ENCODE measurements around the gene RWDD3.

Gene RWDD3

DNA sequence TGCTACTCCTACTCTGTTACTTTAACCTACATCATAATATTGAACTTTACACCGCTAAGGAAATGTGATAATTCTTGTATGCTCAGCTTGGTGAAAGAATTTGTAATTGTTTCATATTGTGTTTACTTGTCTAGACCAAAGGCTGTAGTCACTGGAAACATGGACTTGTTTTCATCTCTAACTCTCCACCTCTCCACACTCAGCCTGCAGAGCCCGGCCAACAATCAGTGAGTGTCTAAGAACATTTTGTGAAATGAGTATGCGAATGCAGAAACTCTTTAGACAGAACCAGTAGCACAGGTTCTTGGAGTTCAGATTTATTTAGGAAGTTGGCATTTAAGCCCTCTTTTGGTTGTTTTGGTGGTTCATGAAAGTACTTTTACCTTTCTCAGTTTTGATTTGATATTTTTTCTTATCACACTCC, 3.2 kb upstream of the RWDD3 start:
- DNase-seq = no peak

DNA sequence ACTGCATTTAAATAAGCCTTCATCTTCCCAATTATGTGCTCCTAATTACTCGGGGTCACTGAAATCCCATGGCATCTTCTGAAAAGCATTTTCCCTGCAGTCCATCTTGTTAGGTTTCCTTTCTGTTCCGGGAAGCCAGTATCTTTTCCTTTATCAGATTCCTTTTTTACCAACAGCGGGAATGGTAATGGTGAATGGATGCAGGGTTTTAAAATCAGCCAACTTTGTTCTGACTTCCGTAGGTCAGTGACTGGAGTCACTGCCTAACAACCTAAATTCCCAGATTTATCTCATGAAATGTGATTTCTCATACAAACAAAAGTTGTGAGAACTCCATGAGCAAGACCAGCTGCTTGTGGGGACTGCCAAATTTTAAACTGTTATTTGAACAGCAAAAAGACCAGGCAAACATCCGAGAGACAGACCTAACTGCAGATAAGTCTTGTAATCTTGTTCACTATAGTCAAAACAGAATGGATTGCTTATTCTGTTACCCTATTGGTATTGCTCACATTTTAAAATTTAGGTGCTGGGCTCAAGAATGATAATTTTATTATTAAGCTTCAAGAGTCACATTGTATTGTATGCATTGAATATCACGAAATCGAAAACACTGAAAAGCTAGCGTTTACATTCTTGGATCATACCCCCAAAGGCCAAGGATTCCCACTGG, 1.2 kb upstream of the RWDD3 start:
- no peak for DNase-seq

DNA sequence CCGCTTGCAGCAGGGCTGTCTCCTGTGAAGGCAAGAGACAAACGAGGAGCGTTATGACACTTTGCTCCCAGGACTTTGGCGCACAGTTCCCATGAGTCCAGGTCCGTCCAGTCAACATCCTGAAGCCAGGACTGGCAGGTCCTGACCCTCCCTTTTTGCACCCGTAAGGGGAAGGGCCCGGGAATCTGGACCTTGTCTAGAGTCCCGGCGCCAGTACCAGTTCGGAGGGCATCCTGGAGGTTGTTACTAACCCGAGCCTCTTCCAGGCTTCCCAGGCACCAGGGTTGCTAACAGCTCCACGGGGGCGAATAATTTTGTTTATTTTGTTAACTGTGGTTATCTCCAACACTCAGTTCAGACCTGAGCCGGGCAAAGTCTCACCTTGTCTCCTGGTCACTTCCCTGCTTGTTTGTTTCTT, 682 bp upstream of the RWDD3 start:
- no peak for DNase-seq

DNA sequence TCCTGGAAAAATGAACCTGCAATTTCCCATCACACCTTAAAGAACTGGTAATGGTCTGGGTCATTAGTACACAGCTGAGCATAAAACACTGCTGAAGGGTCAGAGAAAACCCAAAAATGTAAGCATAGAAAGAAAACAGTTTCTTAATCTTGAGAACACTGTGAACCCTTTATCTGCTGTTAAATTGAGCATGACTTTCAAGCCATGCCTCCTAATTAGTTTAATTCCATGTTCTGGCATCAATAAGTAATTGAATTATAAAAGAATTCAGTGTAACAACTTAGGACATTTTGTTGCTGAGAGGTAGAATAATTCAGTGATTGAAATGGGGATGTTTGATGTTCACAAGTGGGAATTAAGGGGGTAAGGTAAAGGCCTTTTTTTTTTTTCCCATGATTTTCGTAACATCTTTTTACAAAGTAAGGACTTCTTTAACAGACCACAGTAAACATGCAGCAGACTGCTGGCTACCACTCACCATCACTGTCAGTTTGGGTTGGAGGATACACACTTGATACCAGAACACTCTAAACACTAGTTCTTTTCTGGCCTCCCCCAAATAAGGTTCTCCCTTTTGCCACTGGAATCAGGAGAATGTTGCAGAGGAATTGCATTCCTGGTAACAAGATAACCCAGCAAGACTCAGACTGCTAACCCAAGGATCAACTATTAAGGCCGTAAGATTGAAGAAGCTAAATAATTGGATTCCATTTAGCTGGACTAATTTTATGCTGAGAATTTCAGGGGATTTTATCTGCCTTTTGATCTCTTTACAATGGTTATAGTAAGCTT, 3.0 kb downstream of the RWDD3 start:
- DNase-seq = no peak

DNA sequence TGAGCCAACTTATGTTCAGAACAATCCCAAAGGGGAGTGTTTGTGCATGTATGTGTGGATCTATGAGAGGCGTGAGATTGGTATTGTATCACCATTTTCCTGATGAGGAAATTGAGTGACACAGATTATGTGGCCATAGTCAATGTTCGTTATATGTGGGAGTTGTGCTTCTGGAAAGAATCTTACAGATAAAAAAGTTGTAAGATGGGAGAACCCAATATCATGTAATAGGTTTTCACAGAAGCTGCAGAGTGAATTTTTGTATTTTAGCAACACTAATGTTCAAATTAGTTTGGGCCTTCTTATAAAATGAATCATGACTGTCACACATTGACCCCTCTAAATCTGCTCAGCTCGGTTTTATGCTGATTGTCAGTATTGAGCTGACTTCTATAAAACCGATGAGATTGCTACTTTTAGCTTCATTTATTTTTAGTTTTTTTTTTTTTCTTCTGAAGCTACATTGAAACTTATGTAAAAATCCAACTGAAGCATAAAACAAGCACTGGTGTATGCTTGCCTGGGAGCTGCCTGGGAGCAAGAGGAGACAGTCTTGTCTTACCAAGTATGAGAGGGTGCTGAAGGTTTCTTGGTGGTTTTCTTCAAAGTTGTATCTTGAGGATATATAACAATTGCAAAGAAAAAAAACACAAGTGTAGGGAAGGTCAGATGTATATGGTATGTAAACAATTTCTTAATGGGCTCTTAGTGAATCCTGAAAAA, 4.1 kb downstream of the RWDD3 start:
- DNase-seq = no peak

DNA sequence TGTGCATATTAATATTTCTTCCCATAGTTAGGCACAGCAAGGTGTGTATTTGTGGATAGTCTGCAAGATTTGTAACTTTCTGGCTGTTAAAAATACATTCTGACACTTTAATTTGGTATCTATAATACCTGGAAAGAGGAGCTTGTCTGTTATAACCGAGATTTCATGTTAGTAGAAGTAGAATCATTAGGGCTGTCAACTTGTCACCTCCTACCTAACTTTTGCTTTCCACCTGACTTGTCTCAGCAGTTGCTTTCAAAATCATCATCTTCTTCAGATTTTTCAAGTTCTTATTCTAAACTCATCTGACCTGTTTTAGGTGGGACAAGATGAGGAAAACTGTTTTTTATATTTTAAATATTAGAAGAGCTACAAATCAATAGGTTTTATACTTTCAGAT, 11.0 kb downstream of the RWDD3 start:
- DNase-seq = no peak

DNA sequence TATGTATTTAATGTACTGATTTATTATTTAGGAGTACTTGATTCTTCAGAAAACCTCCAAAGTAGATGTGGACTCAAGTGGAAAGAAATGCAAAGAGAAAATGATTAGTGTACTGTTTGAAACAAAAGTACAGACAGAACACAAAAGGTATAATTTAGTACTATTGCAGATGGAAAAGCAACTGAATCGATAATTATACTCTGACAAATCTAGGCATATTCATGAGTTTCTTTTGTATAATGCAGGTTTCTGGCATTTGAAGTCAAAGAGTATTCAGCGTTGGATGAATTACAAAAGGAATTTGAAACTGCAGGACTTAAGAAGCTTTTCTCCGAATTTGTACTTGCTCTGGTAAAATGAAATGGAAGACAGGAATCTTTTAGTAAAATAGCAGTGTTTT, 12.5 kb downstream of the RWDD3 start:
- no peak for DNase-seq

DNA sequence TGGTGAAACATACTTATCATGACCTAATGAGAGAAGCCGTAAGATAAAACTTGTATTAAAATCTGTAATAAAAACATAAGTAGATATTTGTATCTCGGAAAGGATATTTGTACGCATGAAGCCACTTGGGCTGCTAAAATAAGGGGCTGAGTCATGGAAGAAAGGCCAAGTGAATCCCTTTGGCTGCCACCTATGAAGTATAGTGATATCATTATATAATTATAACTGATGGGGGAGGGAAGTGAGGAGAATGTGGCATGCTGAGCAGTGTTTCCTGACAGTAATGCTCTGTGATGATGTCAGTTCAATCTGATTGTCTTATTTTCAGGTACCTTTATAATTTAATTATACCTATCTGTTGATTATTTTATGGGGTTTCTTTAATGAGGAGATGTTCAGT, 13.6 kb downstream of the RWDD3 start:
- no peak for DNase-seq

DNA sequence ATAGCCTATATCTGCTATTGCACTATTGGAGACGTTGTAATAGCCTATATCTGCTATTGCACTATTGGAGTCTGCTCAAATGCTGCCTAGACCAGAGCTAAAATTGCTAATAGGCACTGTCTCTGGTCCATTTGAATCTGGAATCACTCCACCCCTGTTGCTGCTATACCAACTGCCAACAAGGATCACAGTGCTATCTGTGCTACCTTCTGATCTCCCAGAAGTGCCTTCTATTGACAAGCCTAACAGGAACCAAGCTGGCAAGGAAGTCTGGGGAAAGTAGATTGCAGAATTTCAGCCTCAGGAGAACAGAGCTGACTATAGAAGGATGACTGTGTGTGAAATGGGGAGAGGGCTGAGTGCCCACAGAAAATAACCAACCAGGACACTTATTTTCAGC, 15.9 kb downstream of the RWDD3 start:
- DNase-seq = no peak

DNA sequence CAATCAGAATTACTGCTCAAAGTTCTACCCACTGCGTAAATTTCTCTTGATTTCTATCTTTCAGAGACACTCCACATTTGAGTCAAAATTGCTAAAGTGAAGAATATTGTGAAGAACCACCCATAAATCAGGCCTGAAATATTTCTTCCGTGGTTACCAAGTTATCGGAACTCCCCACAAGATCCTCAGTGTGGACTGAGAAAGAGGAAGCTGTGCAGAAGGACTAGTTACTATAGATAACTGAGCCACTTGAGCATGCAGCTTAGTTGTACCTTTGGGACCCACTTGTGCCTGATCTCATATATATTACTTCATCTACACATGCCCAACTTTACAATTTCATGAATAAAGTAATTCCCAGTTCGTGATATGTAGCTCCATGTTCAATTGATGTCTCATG, 18.4 kb downstream of the RWDD3 start:
- DNase-seq = no peak

DNA sequence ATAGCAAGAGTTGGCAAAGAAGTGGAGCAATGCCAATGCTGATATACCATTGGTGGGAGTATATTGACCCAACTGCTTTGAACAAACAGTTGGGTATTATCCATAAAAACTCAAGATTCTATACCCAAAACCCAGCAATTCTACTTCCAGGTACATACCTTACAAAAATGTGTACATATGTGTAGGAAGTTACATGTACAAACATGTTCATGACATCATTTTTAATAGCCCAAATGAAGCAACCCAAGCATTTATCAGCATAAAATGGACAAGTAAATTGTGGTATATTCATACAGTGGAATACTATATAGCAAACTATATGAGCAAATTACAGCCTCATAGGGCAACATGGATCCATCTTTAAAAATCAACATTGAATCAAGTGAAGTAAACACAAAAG, 20.9 kb downstream of the RWDD3 start:
- no peak for DNase-seq

DNA sequence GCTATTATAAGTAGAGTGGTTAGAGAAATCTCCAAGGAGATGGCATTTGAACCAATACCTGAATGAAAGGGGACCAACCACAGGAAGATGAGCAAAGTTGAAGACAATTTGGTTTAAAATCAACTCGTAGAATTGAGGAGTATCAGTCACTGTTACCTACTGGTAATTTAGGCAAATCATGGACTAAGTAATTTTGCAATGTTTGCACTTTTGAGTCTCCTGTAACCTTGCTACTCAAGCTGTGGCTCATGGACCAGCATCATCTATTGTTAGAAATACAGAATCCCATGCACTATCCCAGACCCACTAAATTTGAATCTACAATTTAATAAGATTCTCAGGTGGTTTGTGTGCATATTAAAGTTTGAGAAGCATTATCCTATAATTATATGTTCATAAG, 21.8 kb downstream of the RWDD3 start:
- no peak for DNase-seq

DNA sequence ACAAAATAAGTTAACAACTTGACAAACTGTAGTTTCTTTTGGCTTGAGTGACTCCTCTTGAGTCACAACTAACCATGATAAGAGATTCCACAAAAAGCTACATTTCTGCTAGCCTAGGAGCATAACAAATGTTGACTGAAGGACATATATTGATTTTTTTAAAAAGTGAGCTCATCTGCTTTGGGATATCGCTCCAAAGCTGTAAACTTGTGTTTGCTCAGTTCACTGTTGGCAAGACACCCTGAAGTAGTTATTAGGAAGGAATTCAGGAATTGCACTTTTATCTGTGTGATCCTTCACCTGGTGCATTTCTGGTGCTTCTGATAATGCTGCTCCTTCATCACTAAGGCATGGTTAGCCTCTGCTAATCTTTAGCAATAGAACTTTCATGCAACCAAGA, 23.7 kb downstream of the RWDD3 start:
- no peak for DNase-seq

DNA sequence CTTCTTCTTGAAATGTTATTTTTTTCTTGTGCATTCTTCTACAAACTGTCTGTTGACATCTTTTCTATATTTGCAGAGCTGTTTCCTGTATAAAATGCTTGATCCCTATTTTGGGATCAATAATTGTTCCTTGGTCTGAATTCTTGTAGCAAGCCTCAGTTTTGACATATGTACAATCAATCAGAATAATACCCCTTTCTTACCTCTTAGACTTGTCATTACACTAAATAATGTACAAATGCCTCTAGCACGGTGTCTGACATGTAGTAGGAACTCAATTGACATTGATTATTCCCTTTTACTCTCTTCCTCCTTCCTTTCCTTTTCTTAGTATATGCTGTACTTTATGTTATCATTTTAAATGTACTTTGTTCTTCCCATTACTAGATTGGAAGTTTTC, 25.2 kb downstream of the RWDD3 start:
- no peak for DNase-seq

DNA sequence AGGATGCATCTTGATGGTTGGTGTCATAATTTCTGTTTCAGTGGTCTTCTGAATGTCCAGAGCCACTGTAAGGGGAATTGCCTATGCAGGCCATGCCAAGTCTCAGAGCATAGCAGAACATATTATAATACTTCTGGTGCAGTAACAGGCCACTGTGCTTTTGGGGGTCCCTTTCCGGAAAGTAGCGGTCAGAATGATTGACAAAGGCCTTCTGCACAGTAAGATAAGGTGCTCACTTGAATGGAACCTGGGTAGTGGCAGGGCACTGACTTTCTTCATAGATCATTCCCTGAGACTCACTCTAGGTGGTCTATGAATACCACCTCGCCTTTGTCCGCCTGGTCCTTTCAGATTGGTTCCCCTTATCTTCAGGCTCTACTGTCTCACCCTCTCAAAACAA, 28.9 kb downstream of the RWDD3 start:
- no peak for DNase-seq

DNA sequence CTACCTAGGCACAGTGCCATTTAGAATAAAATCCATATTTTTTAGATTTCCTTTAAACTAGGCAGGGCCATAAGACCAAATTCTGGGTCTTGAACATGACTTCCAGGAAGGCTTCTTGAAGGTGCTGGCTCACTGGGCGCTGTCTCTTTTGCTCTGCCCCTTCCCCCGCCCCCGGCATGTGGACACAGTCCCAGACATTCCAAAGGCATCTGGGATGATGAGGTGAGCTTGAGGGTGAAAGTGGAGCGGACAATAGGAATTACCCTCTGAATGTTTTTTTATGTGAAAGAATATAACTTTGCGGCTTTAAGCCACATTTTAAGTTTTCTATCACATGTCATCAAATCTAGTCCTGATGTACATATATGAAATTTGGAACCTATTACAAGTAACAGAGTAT, 29.4 kb downstream of the RWDD3 start:
- DNase-seq = no peak

DNA sequence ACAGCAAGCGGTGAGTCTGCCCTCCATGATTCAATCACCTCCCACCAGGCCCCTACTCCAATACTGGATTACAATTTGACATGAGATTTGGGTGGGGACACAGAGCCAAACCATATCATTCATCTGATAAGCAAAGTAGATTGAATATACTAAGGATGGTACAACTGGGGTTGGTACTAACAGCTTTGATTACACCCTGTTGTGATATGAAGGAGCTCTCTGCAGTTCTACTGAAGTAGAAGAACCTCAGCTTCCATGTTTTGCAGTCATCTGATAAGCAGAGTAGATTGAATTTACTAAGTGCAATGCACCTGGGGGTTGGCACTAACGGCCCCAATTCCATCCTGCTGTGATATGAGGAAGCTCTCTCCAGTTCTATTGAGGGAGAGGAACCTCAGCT, 31.1 kb downstream of the RWDD3 start:
- DNase-seq = no peak

DNA sequence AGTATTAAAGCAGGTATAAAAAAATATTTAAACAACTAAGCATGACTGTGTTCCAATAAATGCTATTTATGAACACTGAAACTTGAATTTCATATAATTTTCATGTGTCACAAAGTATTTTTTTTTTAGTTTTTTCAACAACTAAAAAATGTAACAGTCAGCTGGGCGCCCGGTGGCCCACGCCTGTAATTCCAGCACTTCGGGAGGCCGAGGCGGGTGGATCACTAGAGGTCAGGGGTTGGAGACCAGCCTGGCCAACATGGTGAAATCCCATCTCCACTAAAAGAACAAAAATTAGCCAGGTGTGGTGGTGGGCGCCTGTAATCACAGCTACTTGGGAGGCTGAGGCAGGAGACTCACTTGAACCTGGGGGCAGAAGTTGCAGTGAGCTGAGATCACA, 42.4 kb downstream of the RWDD3 start:
- no peak for DNase-seq

DNA sequence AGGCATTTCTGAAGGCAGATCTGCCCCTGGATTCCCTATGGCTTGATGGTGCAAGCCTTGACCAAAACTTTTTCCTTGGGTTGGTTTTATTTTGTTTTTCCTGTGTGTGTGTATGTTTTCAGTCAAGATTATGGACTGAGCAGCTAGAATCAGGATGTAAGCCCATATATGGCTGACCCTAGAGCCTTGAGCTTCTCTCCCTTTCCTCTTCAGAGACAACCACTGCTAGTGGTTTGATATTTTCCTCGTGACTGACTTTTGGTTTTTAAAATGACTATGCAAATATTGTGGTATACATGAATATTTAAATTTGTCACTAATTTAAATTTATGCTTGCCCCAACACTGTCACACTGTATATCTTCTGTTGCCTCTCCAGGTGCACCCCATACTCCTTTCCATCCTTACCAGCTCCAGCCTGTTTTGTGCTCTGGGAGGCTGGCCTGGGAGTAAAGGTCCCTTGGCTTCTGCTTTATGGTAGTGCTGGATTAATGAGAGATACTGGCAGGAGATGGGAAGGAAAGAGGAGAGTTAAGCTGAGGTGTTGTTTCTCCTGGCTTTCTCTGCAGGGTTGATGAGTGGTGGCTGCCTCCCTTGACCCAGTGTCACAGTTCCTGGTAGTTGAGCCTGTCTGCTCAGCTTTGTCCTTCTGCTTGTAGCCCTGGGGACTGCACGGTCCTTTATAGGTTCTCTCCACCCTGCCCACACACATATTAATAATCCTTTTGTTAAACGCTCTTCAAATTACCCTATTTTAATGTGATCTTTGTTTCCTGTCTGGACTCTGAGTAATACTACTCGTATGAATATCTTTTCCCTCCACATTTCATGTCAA, 44.4 kb downstream of the RWDD3 start:
- no peak for DNase-seq

DNA sequence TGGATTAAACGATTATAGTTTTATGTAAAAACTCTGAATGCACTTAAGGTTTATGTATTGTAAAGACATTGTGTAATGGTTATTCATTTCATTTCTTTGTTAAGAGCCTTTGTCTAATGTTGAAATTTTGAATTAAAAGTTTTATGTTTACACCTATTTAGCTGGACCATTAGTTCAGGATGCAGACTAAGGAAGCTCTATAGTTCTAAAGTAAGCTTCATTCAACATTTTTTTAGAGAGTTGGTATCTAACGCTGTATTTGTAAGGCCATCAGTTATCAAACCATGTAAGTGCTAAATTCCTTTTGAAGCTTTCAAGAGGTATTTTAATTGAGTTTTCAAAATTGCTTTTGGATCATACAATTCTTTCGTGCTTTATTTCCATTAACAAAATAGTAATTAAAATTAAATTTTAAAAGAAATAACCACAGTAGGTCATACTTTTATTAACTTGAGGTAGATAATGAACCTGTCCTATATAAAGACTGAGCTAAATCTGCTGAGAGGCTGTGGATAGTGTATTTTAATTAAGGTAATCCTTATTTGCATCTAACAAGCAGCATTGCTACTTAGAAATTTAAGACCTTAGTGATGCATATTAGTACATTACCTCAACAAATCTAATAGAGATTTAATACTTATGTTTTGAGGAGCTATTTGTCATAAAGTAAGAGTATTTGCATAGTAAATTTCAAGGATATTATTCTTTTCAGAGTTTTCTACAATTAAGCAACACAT, 47.9 kb downstream of the RWDD3 start:
- no peak for DNase-seq

DNA sequence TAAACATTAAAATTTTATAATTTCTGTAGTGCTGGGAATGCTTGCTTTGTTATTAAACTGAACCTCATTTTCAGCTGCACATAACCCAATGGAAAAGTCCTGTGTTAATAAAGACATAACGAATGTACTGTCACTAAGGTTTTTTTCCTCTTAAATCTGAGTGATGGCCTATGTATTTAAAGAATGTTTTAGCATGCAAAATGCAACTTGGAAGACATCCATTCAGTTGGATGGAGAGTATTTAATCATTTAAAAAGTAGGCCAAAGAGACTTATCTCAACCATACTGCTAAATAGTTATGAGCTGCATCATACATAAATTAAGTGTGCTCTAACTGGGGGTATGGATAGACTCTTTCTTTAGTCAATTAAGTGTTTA, 48.5 kb downstream of the RWDD3 start:
- no peak for DNase-seq

DNA sequence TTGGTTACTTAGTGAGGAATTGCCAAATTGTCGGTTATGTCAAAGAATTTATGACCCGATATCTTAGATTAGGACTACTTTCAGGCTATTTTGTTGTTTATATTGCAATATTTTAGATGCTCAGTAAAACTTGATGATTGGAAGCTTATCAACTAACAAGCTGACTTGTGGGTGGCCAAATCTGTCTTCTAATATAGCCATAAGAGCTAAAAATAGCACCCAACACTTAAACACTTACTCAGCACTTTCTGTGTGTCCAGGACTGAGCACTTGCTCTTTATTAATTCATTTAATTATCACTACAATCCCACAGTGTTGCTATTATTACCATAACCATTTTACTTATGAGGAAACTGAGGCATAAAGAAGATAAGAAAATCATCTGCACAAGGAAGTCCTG, 50.4 kb downstream of the RWDD3 start:
- no peak for DNase-seq

DNA sequence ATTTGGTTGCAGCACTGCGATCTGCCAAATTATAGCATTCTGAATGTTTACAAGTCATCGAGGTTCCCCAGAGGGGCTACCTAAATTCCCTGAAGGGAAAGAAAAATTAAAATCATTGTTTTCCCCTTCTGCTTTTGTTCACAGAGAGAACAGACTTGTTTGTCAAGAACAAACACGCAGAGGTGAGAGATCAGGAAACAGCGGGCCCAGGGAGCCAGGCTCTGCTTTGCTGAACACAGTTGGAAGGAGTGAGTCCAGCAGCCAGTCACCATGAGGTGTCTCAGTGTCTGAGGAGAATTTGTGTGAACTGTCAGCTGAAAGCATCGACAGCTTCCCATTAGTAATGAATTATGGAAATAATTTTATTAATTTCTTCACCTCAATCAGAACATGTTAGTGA, 52.5 kb downstream of the RWDD3 start:
- DNase-seq = no peak

Measured in CD4-positive, alpha-beta T cell treated with Interleukin-6 for 4 hours (primary cell).